Posterior cingulate gyrus (tissue), 11 donors: ENCODE results near the gene NKX1-1.

Experiments
- DNase-seq, 10 donors: peaks; one replicate each; pipeline versions ENCODE4 v3.0.0 to v3.0.0-alpha.2; 2020 to 2021; ENCODE audit warnings: mixed read lengths in 3 of 10
- intact Hi-C: fragments of 100-400 bp; cut with DNase I; formaldehyde crosslinking; loops from one replicate; pipeline ENCODE4 v1.15.1; 2023

NKX1-1 gene

GRCh38 chr4:1365271-1366178 is 40.7 kb downstream of the NKX1-1 start:
- peak in 5 of 10 donors; percentile 4 to 62 (median 31) for DNase-seq
- intact Hi-C loops, result no loop called here

DNA sequence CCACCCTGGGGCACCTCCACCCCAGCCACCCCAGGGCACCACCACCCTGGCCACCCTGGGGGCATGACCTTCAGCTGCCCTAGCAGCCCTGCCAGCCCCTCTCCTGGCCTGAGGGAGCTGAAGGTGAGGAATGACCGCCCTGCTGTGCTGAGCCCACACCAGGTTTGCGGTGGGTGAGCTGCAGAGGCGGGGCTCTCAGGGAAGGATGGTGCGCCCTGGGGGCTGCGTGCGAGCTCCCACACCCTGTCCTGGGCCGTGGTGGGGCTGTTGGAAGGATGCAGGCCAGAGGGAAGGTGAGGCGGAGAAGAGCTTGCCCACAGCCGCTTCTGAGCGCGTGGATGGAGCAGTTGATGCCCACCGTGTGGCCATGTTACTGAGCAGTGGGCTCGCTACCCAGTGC is 41.5 kb downstream of the NKX1-1 start:
- intact Hi-C loops, result no loop called here
- DNase-seq, result peak in 3 of 10 donors; percentile 1 to 74 (median 42)

DNA sequence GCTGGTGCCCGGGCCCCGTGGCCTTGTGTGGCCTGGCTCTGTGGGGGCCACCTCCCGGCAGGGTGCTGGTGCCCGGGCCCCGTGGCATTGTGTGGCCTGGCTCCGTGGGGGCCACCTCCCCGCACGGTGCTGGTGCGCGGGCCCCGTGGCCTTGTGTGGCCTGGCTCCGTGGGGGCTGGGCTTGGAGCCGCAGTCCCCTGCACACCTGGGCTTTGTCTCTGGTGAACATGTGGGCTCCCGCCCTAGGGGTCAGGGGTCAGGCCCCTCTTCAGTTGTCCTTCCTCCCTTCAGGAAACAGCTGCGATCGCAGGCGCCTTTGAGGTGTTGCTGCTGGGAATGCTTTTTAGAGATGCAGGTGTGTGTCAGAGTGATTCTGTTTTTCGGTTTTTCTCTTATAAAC is 42.0 kb downstream of the NKX1-1 start:
- intact Hi-C loops, result no loop called here
- DNase-seq, result peak in 1 of 10 donors; percentile 70

DNA sequence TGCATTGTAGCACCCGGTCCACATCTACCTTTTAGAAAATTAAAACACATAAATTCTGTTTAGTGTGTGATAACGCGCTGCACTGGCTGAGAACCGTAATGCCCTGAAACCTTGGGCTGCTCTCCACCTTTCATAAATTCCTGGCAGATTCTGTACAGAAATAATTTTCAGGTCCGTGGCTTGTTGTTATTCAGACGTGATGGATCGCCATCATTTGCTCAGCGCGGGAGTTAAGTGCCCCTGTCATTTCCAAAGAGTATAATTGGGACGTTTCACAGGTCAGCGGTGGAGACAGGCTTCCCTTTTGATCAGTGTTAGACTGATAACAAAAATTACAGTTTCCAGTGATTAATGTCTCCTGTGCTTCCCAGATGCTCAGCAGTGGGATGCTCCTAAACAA is 42.7 kb downstream of the NKX1-1 start:
- intact Hi-C loops, result no loop called here
- DNase-seq, result peak in 1 of 10 donors; percentile 2

DNA sequence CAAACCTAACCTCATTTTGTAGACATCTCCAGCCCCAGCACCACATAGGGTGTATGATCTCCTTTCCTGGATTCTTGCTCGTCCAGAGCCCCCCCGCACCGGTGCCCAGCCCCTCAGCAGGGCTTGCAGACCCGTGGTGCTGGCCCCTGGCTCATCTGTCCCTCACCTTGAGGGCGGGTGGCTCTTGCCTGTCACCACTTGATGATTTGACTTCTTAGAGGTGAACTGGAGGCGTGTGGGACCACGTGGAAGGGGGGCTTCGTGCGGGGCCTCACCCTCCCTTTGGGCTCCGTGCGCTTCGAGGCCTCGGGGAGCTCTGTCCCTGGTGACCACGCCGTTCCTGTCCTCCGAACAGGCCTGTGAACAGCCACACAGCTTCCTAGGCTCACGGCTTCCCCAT is 43.7 kb downstream of the NKX1-1 start:
- DNase-seq, result no peak
- intact Hi-C loops, result no loop called here

GRCh38 chr4:1362046-1362445 is 44.2 kb downstream of the NKX1-1 start:
- intact Hi-C loops, result no loop called here
- DNase-seq, result no peak

DNA sequence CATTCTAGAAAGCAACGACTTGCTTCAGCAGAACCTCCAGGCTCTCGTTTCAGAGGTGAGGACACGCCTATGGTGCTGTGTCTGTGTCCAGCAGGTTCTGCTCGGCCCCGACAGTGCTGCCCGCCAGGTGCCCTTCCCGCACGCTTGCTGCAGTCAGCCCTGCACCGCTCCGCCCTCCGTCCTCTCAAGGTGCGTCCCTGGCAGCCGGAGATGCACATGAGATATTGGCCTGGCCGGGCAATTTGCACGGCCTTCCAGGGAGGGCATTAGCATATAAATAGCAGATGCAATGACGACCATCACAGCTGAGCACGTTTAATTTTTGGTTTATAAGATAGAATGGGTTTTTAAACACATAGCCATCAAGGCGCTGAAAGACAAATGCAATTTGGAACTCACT is 44.8 kb downstream of the NKX1-1 start:
- intact Hi-C loops, result no loop called here
- no peak for DNase-seq

GRCh38 chr4:1360423-1361283 is 45.6 kb downstream of the NKX1-1 start:
- no peak for DNase-seq
- intact Hi-C loops, result no loop called here

DNA sequence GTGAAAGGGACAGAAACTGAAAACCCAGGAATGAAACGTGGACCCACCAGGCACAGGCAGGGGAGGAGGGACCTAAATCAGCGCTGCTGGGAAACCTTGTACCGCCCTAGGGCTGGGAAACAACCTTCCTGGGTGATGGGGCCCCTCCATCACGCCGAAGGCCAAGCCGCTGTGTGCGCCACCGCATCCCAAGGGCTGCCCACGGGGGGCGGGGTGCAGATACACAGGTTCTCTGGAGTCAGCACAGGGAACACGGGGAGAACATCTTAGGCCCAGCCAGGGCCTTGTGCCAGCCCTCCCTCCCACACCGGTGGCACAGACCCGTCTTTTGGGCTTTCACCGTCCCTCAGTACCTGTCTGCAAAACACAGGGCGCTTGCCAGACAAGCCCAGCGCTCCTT is 46.3 kb downstream of the NKX1-1 start:
- intact Hi-C loops, result loop anchor here (5.0 kb wide), 1 partner anchor 272 kb away; no protein-coding TSS in a partner anchor
- no peak for DNase-seq

DNA sequence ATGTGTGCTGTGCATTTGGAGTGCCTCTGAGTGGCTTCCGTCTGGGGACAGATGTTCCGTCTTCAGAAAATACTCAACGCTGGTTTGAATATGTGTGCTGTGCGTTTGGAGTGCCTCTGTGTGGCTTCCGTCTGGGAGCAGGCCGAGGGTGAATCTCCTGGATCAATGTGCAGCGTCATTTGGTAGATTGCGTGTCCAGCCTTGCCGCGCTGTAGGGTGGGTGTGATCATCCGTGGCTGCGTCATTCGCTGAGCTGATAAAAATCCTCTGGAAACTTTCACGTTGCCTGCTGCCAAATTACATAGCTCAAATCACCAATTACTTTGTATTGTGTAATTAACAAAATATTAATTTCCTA is 47.1 kb downstream of the NKX1-1 start:
- DNase-seq, result no peak
- intact Hi-C loops, result loop anchor here (5.0 kb wide), 1 partner anchor 273 kb away; no protein-coding TSS in a partner anchor

DNA sequence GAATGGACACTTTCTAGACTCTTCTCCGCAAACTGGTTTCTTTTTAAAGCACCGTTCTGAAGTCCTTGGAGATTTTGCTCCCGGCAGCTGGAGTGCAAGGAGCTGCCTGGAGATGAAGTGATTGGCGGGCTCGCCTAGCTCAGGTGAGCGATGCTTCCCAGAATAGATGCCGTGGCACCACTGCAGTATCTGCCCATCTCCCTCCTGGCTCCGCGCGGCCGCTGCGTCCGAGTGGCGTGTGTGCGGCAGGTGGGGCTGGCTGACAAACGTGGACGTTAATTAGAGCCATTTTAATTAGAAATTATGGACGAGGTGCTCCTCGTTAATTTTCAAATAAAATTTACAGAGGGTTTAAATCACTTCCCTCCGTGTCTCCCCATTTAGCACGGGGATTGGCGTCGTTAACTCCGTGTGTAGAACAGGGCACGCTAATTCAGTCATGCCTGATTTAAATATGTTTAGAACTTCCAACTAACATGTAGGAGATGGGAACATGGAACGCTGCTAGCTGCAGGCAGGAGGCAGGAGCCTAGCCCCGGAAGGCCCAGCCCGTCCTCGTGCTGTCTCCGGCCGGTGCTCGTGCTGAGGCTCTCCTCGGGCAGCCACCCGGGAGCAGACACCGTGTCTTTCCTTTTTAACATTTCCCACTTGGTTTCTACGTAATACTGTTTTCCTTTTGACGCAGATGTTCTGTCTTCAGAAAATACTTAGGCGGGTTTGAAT is 47.7 kb downstream of the NKX1-1 start:
- intact Hi-C loops, result loop anchor here (5.0 kb wide), 1 partner anchor 274 kb away; no protein-coding TSS in a partner anchor
- DNase-seq, result no peak

GRCh38 chr4:1357356-1358248 is 48.6 kb downstream of the NKX1-1 start:
- intact Hi-C loops, result loop anchor here (2.0 to 5.0 kb wide), 2 partner anchors 155 to 275 kb away; no protein-coding TSS in a partner anchor
- DNase-seq, result peak in 7 of 10 donors; percentile 27 to 62 (median 40)

DNA sequence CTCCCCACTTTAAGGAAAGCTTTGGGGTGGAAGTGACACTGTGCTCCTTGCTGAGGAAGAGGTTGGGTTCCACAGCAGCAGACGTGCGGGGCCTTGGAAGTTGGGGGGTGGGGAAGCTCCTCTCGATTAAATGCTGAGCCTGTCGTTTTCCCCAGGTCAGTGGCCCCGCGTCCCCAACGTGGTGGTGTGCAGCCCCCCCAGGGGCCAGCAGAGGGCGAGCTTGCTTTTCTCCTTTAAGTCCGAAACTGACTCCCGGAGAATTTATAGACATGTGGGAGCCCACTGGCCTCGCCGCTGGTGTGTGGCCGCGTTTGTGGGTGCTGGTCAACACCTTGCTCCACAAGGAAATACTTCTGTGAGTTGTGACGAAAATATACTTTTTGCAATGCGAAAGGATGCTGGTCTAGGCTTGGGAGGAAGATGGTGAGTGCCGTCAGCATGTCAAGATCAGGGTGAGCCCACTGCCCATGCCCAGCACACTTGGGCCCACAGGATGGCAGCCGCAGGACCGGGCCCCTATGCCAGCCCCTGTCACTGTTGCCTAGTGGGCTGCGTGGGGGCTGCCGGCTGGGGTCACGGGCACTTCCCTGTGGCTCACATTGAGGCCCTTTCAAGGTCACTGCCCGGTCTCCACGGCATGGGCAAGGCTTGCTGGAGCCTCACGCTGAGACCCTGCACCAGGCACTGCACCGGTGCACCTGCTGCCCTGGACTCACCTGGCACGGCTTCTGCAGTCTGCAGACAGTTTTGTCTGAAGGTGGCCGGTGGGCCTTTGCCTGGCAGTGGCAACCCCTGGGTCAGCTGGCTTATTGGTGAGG is 49.9 kb downstream of the NKX1-1 start:
- peak in 8 of 10 donors; percentile 63 to 95 (median 73) for DNase-seq
- intact Hi-C loops, result loop anchor here (1.0 to 5.0 kb wide), 3 partner anchors 156 to 370 kb away; no protein-coding TSS in a partner anchor

- intact Hi-C loops, result loop anchor here (5.0 kb wide), 1 partner anchor 277 kb away; no protein-coding TSS in a partner anchor
- DNase-seq, result no peak
Observed at GRCh38 chr4:1355378-1355777, 50.9 kb downstream of the NKX1-1 start.

DNA sequence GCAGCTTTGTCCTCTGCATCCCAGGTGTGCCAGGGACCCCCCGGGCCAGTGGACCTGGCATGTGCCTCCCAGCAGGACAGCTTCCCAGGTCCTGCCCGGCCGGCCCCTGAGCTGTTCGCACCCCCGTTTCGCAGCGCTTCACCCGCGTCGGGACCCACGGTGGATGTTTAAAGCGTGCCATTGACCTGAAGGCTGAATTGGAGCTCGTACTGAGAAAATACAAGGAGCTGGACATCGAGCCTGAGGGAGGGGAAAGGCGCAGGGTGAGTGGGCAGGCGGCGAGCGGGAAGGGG is 51.3 kb downstream of the NKX1-1 start:
- DNase-seq, result no peak
- intact Hi-C loops, result loop anchor here (5.0 kb wide), 1 partner anchor 277 kb away; no protein-coding TSS in a partner anchor

- DNase-seq, result peak in 1 of 10 donors; percentile 46
- intact Hi-C loops, result no loop called here
Observed at GRCh38 chr4:1354136-1354982, 51.9 kb downstream of the NKX1-1 start.

DNA sequence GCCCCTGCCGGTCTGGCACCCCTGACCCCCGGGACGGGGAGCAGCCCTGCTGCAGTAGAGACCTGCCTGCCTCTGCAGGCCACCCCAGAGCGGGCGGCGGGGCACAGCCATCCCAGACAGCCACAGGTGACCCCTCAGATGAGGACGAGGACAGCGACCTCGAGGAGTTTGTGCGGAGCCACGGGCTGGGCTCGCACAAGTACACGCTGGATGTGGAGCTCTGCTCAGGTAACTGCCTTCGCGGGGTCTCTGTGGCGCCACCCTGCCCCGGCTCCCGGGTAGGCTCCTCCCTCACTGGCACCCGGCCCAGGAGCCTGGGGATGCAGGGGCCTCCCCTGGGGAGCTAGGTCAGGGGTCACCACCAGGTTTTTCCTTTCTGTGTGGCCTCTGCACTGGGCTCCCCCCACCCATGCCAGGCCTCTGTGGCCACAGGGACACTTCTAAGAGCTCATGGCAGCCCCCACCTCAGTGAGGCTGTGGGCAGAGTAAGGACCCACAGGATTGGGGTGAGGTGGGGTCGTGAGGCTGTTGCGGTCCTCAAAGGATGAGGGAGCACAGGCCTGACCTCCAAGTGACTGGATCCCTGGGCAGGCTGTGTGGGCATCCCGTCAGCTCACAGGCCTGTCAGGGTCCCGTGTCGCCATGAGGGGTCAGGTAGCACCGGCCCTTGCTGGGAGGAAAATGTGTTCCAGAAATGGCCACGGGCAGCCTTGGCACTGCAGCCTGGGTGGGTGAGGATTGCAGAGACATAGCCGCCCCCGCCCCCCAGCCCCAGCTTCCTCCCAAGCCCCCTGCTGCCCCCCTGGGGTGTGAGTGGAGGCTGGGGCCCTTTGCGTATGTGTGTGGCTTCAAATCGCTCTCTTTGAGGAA is 52.8 kb downstream of the NKX1-1 start:
- no peak for DNase-seq
- intact Hi-C loops, result no loop called here
